Fibroblast of lung (primary cell): ENCODE results near the gene OR14C36.

ENCODE experiments used
- EZH2 ChIP-seq: IDR thresholded peaks from 2 replicates; pipeline ENCODE4 v1.5.1; 2012; ENCODE audit warnings: low read length, control low read depth, mild to moderate bottlenecking; ENCODE audit errors: missing control alignments
- TF ChIP-seq, protein P1 (sequence below), 2 donors: IDR thresholded peaks in 1 of 2; conservative IDR thresholded peaks in 1 of 2; 1 replicate in 1 of 2; 2 replicates in 1 of 2; pipeline ENCODE4 v1.5.1; 2011 to 2012; ENCODE audit warnings: low read length in 2 of 2, control low read depth in 1 of 2, inconsistent platforms in 1 of 2, low read depth in 1 of 2, mild to moderate bottlenecking in 1 of 2

DNA sequence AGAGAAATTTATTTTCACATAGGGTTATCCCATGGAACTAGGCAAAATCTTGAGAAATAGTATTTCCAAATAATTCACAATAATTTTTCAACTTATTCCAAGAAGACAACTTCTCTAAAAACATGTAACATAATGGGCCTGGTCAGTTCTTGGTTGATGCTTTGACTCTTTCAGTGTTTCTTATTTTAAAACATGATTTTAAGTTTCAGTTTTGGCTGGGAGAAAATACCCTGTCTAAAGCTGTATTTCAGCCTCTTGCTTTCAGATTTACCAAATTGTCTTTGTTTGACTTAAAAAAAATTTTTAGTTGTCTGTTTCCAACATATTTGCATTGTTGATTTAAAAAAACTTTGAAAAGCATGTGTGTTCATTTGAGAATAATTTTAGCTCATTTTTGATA, 18.0 kb downstream of the OR14C36 start:
- no peak for TF ChIP-seq EZH2
- TF ChIP-seq, protein P1, sequence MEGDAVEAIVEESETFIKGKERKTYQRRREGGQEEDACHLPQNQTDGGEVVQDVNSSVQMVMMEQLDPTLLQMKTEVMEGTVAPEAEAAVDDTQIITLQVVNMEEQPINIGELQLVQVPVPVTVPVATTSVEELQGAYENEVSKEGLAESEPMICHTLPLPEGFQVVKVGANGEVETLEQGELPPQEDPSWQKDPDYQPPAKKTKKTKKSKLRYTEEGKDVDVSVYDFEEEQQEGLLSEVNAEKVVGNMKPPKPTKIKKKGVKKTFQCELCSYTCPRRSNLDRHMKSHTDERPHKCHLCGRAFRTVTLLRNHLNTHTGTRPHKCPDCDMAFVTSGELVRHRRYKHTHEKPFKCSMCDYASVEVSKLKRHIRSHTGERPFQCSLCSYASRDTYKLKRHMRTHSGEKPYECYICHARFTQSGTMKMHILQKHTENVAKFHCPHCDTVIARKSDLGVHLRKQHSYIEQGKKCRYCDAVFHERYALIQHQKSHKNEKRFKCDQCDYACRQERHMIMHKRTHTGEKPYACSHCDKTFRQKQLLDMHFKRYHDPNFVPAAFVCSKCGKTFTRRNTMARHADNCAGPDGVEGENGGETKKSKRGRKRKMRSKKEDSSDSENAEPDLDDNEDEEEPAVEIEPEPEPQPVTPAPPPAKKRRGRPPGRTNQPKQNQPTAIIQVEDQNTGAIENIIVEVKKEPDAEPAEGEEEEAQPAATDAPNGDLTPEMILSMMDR (conservative IDR thresholded peaks at IDR 0.05 in 1 of 2, IDR thresholded peaks at IDR 0.05 in 1 of 2; ENCODE audit: low read depth in 1 of 2, low read length in 2 of 2), result no peak
